ENCODE results near the gene SGMS1.
"Not testable (repeated sequence)": the region's sequence is repeated elsewhere in the genome, so short reads cannot be mapped to it uniquely, and the experiment has no call there.

Gene SGMS1

DNA sequence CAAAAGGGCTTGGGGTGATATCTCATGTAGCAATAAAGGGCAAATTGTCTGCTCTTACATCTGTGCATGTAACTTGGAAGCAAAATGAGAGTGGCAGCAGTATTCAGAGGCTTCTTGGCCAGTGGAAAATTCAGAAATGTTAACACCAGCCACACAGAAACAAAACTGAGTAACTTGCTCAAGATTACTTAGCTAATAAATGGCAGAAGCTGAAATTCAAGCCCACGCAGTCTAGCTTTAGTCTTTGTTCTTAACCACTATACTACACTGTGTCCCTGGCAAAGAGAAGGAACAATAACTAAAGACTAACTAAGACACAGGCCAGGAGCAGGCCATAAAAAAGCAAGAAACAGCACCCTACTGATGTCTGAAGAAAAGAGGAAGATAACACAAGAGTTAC, 186.5 kb downstream of the SGMS1 start:
- H3K4me3 ChIP-seq (ENCODE audit: low read depth, low read length) = no peak overlapping the region

GRCh38 chr10:50436805-50437204, 187.0 kb downstream of the SGMS1 start:
- no peak overlapping the region for H3K4me3 ChIP-seq (ENCODE audit: low read depth, low read length)

- H3K4me3 ChIP-seq (ENCODE audit: low read depth, low read length) = no peak overlapping the region
These were observed 191.3 kb downstream of the SGMS1 start for GRCh38 chr10:50432211-50433009.

GRCh38 chr10:50431791-50432190, 192.0 kb downstream of the SGMS1 start:
- no peak overlapping the region for H3K4me3 ChIP-seq (ENCODE audit: low read depth, low read length)

- no peak overlapping the region for H3K4me3 ChIP-seq (ENCODE audit: low read depth, low read length)
These were observed 192.6 kb downstream of the SGMS1 start for GRCh38 chr10:50431133-50431532.

DNA sequence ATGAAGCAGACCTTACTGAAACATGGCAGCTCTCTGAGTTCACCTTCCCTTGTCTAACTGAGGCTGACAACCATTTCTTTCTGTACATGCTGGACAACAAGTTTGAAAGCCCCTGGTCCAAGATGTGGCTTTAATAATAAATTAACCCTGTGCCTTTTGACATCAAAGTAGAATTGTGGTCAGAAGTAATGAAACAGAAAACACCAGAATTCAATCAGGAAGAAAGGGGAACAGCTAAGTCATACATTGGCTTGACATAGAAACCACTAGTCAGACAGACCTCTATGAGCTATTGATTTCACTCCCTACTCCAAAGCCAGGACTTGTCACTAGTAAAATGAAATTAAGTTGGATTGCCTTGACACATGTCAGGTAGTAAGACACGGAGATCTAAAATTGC, 197.3 kb downstream of the SGMS1 start:
- no peak overlapping the region for H3K4me3 ChIP-seq (ENCODE audit: low read depth, low read length)

DNA sequence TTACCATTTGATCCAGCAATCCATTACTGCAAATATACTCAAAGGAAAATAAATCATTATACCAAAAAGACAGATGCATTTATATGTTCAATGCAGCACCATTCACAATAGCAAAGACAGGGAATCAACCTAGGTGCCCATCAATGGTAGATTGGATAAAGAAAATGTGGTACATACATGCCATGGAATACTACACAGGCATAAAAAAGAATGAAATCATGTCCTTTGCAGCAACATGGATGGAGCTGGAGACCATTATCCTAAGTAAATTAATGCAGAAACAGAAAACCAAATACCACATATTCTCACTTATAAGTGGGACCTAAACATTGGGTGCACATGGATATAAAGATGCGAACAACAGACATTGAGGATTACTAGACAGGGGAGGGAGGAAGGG, 198.5 kb downstream of the SGMS1 start:
- not testable (repeated sequence) for H3K4me3 ChIP-seq (ENCODE audit: low read depth, low read length)

DNA sequence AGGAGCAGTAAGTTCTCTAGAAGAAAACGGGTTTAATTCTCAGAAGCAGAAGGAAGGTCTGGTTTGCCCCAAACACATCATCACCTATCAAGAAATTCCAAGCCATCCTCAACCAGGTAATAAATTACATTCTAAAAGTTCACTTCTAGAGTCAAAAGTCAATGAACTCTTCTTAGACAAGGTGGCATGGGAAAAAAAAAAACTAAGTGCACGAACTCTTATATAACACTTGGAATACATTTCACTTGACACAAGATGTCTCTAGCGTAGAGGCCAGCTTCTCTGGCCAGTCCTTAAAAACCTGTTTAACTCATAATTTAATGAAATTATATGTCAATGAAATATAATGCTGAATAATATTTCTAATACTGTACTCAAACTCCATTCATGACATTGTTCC, 200.3 kb downstream of the SGMS1 start:
- no peak overlapping the region for H3K4me3 ChIP-seq (ENCODE audit: low read depth, low read length)

GRCh38 chr10:50422259-50422658, 201.5 kb downstream of the SGMS1 start:
- H3K4me3 ChIP-seq (ENCODE audit: low read depth, low read length) = no peak overlapping the region

DNA sequence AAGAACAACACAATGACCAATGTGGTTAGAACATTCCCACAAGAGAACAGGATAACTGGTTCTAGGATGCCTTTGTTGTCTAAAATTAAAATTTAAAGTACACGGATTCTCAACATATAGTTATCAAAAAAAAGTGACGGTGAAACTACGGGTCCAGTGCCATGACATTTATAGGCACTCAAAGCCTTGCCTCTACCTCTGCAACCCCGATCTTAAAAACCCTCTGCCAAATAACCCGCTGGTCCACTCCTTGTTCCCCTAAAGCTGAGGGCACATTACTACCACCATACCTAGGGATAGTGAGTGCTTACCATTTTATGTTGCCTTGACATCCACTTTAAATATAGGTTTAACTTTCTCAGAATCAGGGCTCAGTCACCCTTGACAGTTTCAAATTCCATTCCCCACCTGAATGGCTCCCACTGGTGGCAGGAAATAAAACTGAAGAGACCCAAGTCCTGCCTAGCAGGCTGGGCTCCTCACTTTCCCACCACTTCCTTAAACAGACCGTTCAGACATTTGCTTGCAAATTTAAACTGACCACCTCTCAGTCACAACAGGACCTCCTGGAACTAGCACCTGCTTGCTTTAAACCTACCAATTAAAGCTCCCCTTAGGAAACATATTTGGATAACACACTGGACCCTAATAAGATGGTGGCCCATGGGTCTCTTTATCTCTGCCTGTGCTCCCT, 202.6 kb downstream of the SGMS1 start:
- no peak overlapping the region for H3K4me3 ChIP-seq (ENCODE audit: low read depth, low read length)

- no peak overlapping the region for H3K4me3 ChIP-seq (ENCODE audit: low read depth, low read length)
These were observed 203.6 kb downstream of the SGMS1 start for GRCh38 chr10:50420196-50420595.

DNA sequence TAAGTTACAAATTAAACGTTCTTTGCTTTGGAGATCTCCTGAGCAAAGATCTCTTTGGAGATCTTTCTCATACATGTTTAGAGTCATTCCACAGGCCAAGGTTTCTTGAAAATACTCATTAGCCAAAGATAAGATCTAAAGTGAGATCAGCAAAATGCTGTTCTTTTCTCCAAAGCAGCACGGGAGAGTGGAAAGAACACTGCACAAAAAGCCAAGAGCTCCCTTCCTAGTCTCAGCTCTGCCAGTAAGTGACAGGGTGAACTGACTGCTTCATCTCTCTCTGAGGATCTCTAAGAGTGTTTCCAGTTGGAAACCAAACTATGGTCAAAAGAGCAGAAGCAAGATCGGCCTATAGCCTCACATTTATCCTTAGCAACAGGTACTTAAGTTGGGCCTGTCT, 204.0 kb downstream of the SGMS1 start:
- no peak overlapping the region for H3K4me3 ChIP-seq (ENCODE audit: low read depth, low read length)

GRCh38 chr10:50419091-50419490, 204.7 kb downstream of the SGMS1 start:
- no peak overlapping the region for H3K4me3 ChIP-seq (ENCODE audit: low read depth, low read length)

DNA sequence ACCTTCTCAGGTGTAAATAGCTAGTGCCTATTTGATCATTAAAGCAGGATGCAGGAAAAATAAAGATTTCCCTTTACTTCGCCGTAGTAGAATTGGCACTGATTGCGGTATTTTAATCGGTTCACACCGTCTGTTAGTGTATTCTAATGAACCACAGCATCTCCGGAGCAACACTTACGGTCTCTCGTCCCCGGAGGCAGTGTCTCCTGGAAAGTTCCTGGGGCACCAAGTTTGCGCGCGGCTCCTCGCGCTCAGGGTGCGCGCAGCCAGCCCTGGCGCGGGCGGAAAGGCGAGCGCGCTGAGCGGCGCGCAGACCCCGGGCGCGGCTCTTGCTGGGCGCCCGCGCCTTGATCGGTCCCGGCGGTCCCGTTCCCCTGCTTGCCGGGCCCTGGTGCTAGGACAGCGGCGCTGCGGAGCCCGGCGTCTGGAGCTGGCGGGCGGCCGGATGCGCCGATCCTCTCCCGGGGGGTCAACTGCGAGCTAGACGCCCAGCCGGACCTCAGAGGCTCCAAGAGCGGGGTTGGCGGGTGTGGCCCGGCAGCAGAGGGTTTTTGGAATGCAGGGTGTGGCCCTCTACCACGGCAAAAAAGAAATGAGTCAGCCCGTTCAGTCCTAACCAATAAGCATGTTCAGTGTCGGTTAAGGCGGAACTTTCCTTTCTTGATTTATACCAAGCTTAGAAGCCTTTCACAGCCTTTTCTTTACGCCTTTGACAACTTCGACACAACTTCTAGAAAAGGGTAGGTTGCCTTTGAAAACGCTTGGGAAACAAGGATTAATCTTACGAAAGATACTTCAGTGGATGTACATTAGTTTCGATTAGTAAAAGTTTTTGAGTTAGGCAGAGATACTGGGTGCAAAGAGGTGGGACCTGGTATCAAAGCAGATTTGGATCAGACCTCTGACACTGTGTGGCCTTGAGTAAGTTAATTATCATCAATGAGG, 205.6 kb downstream of the SGMS1 start:
- peak overlapping the region; percentile 84 for H3K4me3 ChIP-seq (ENCODE audit: low read depth, low read length)

GRCh38 chr10:50417486-50417885, 206.3 kb downstream of the SGMS1 start:
- peak overlapping the region; percentile 84 for H3K4me3 ChIP-seq (ENCODE audit: low read depth, low read length)

DNA sequence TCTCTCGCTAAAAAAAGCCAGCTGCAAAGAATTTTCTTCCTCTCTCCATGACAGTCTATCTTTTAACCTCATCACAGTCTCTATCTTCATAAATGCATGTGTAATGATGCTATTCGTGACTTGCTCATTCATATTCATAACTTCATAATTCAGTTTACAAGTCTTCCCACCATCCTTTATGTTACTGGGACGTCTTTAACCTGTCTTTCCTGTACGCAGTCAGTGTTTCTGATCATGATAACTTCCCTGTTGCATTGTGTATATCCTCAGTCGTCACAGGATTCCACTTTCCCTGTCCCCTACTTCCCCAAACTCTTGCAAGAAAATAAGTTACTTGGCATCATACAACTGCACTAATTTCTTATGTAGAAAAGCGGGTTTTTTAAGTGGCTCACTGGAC, 206.9 kb downstream of the SGMS1 start:
- H3K4me3 ChIP-seq (ENCODE audit: low read depth, low read length) = peak overlapping the region; percentile 84

DNA sequence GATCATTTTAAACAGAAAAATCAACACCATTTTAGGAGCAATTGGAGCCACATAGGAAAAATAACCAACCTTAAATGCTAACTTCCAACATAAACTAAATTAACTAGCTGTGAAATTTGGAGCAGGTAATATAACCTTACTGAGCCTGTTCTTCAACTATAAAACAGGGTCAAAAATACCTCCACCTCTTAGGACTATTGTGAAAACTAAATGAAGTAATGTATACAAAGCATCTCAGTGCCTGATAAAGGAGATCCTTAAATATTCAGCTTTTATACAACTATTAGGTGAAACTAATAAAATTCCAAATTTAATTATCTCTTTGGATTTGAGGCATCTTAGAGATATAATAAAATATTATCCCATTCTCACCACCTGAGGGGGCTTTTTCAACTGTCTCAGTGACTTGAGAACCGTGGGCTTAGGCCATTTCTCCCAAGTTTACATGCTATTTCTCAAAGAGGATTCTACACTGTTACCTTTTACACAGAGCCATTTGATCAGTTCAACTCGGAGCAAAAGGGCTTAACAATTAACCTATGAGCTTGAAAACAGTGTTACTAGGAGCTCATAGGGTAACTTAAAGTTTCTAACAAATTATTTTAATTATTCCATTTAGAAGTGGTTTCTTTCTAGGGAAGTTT, 207.5 kb downstream of the SGMS1 start:
- H3K4me3 ChIP-seq (ENCODE audit: low read depth, low read length) = no peak overlapping the region

DNA sequence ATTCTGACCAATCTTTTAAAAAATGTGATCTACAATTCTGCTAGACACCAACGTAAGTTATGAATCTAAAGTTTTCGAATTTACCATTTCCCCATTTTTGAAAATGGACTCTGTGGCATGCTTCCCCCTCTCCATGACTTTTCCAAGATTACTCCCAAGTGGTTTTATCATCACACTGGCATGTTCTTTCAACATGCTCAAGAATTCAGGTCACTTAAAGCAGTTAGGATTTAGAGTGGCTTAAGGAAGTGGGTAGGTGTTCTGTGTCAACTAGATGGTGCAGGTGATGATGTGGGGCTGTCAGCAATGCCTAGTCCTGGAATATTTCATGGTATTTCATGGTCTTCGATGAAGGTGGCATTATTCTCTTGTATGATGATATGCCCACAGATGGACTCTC, 208.5 kb downstream of the SGMS1 start:
- no peak overlapping the region for H3K4me3 ChIP-seq (ENCODE audit: low read depth, low read length)

GRCh38 chr10:50410066-50410811, 213.5 kb downstream of the SGMS1 start:
- no peak overlapping the region for H3K4me3 ChIP-seq (ENCODE audit: low read depth, low read length)
